Epithelial cell of proximal tubule (primary cell): Measurements from ENCODE around the gene P4HA2. TPM values are rescaled to one million over a fixed set of nuclear protein-coding genes. Genes with fewer than 3 reads are reported as not detected.
"Not testable (repeated sequence)": the region's sequence is repeated elsewhere in the genome, so short reads cannot be mapped to it uniquely, and the experiment has no call there.

Experiments
- DNase-seq: peaks from one replicate; pipeline ENCODE4 v3.0.0-alpha.2; 2011; ENCODE audit warnings: low read depth
- H3K4me3 ChIP-seq: 2 replicates; pipeline ENCODE4 v1.5.1; 2011; ENCODE audit warnings: low read depth, mild to moderate bottlenecking, low read length
- CTCF ChIP-seq: conservative IDR thresholded peaks from 2 replicates; pipeline ENCODE4 v1.5.1; 2012; ENCODE audit warnings: low read depth, mild to moderate bottlenecking, low read length
- total RNA-seq: library from RNA; depleted of rRNA; stranded (reverse); fragments of >200 nt; gene quantifications from 2 replicates; pipeline ENCODE4 v1.2.3, GENCODE V29; 2015

The P4HA2 gene
- total RNA-seq, 1 donor from 2014 or later: 92.0 TPM

- TF ChIP-seq CTCF: no peak
- DNase-seq: no peak
- no peak overlapping the region for H3K4me3 ChIP-seq
Measured at GRCh38 chr5:132177691-132178149, 49.9 kb downstream of the P4HA2 start.

- DNase-seq: no peak
- peak; percentile 53 for TF ChIP-seq CTCF
Measured at GRCh38 chr5:132176987-132177386, 50.7 kb downstream of the P4HA2 start.

GRCh38 chr5:132176521-132176945, 51.1 kb downstream of the P4HA2 start:
- DNase-seq: no peak
- no peak for TF ChIP-seq CTCF
- no peak overlapping the region for H3K4me3 ChIP-seq

More at GRCh38 chr5:132176987-132177386, 50.7 kb downstream of the P4HA2 start:
- no peak overlapping the region for H3K4me3 ChIP-seq

- no peak for TF ChIP-seq CTCF
Measured at GRCh38 chr5:132162945-132163344, 64.7 kb downstream of the P4HA2 start.

GRCh38 chr5:132161574-132162326, 65.9 kb downstream of the P4HA2 start:
- not testable (repeated sequence) for DNase-seq, H3K4me3 ChIP-seq

More at GRCh38 chr5:132162945-132163344, 64.7 kb downstream of the P4HA2 start:
- no peak for DNase-seq
- no peak overlapping the region for H3K4me3 ChIP-seq

GRCh38 chr5:132156413-132156812, 71.2 kb downstream of the P4HA2 start:
- TF ChIP-seq CTCF: no peak
- no peak for DNase-seq

GRCh38 chr5:132150565-132150964, 77.1 kb downstream of the P4HA2 start:
- no peak overlapping the region for H3K4me3 ChIP-seq
- no peak for DNase-seq
- TF ChIP-seq CTCF: no peak

More at GRCh38 chr5:132156413-132156812, 71.2 kb downstream of the P4HA2 start:
- no peak overlapping the region for H3K4me3 ChIP-seq
